Nucleus accumbens (tissue), 56 donors: Measurements from ENCODE around the gene BRD3.

ENCODE experiments used
- DNase-seq, 56 donors: peaks; one replicate each; lab custom pipeline; 2025; lab: John Stamatoyannopoulos, UW

The BRD3 gene

DNA sequence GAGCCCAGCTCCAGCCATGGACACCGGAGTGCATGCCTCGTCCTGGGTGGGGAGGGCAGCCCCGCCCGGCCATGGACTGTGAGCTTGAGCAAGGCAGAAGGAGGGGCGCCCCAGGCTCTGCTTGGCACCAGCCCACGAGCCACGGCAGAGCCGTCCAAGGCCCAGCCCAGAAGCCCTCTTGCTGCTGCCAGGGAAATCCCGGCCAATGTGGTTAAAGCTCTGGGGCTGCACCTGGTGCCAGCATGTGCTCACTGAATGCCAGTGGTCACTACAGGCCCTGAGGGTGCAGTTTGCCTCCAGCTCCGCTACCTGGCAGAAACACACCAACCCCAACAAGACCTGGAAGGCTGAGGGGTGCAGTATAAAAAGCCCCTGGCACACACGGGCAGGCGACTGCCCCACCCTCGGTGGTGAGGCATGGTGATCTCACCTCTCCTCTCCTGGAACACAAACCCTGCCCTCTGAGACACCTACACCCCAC is 11.8 kb downstream of the BRD3 start:
- DNase-seq = peak in 45 of 56 donors; percentile 10 to 82 (median 52)

DNA sequence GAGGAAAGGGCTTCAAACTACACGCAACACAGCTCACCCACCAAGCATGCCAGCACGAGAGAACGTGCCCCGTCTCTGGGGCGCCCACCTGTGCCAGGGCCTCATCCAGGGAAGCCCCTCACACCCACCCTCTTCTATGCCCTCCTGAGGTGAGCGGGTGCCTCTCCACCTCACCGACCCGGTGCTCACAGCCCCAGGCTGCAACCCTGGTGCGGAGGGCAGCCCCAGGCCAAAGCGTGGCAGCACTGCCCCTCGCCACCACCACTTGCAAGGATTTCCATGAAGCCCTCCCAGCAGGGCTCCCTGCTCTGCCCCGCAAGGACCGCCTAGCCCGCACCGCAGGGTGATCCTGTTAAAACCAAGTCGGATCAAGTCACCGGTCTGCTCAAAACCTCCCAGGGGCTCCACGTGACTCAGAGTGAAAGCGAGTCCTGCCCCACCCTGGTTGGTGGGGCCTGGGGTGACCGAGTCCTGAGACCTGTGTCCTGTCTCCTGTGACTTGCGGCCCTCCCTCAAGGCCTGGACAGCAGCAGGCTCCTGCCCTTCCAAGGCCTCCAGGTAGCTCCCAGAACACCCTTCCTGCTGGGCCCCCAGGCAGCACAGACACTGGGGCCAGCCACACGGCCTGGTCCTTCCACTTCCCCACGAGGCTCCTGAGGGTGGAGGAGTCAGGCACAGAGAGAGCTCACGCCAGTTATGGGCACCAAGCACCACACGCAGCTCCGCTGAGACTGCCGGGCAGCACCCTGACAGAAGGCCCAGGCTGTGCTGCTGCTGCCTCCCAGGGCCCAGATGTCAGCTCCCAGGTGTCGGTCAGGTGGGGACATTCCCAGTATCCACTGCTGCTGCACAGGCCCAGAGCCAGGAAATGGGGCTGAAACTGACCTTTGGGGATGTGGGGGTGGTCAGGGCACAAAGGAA is 12.7 kb downstream of the BRD3 start:
- no peak for DNase-seq

DNA sequence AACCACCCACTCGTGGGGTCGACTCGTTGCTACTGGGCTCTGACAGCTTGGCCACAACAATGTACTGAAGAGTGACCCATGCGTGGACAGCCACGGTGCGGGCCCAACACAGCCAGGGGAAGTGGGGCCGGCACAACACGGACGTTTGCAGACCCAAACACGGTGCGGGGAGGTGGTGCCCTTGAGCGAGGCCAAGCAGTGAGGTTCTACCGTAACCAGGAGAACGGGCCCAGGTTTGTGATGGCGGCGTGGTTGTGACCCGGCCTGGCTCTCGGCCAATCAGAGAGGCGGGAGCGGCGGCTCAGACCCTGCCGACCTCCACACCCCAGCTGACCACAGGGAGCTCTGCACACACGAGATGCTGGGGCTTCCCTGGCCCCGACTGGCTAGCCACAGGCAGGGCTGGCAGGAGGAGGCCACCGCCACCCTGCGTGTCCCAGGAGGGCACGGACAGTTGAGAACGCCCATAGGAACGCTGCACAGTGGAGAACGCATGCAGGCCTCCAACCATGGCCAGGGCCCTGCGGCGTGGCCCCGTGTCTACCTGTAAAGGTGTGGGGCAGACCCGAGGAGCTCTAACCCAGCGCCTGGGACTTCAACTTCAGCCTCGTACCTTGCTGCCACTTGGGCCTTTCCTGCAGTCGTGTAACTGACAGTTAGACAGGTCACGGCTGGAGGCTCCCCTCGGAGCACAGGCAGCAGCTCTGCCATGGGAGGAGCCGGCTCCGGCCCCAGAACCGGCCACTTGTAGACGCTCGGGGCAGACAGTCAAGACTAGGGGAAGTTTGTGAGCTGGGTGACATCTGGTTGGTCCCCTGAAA is 13.7 kb downstream of the BRD3 start:
- DNase-seq = no peak

DNA sequence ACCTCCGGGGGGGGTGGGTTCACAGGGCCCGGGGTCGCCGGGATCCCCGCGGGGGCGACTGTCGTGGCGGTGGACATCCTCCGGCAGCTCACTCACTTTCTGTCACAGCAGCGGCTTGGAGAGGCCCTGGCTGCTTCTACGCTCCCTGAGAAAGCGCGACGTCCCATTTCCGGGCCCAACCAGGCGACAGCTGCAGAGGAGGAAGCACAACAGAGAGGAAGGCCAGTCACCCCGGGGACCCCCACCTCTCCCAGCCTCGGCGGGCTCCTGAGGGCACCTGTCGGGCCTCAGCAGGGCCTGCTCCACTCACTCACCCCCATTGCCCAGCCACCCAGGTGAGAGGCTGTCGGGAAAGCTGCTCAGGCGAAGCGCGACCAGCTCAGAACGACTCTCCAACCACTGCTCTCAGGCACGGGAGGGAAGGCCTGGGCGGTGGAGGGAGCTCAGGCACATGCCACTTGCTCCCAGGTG is 14.4 kb downstream of the BRD3 start:
- no peak for DNase-seq

DNA sequence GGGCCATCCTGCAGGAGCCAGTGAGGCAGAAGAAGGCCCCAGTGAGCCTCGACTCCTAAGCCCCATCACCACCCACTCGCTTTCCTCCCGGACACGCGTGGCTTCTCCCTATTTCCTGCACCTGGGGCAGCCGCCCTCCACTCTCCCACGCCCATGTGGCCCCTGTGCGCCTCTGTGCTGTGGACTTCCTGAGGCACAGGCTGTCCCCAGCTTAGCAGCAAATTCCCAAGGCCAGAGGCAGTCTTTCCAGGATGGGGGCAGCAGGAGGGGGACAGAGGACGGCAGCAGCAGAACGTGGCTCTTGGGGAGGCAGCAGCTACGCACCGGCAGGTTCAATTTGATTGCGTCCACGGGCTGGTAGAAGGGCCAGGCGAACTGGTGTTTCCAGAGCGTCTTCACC is 14.9 kb downstream of the BRD3 start:
- DNase-seq = no peak

DNA sequence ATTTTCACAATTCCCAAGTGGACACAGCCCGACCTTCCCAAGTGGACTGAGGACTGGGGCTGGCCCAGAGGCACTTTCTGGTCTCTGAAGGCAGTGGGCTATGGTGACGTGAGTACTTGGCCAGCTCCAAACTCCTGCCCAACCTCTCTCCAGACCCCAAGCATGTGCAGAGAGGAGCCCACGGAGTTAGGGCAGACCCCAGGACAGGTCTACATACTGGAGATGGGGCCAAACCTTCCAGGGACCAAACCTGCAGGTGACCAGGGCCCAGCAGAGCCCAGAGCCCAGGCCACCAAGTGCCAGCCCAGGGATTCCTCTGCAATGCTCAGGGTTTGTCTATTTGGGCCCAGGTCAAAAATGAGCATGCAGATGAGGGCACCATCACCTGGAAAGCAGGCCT is 15.3 kb downstream of the BRD3 start:
- no peak for DNase-seq

DNA sequence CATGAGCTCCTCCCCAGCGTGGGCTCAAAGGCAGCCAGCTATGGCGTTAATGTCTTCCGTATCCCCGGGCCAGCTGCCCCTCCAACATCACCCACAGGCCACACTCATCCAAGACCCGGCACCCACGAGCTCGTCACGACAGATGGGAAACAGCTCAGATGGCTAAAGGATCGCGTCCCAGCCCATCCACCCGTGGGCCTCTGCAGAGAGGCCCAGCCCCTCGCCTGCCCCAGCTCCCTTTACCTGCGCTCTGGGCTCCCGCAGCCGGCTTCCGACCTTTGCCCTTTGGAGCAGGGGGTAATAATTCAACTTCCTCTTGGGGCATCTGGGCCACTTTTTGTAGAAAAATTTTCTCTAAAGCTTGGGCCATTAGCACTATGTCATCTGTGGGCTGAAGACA is 16.5 kb downstream of the BRD3 start:
- no peak for DNase-seq

DNA sequence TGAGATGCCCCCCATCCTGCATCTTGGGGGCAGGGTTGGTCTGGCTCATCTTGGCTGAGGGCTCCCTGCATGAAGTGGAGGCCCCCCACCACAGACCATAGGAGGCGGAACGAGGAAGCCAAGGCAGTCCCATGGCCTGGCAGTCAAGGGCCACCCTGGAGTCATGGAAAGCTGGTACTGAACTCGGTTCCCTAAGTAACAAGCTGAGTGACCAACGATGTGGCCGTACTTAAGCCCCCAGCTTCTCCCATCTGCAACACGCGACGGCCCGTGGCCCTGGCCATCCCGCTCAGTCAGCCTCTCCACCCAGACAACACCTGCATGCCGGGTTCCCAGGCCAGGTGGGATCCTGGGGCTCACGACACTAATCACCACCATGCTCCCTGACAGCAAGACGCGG is 17.1 kb downstream of the BRD3 start:
- DNase-seq = no peak

DNA sequence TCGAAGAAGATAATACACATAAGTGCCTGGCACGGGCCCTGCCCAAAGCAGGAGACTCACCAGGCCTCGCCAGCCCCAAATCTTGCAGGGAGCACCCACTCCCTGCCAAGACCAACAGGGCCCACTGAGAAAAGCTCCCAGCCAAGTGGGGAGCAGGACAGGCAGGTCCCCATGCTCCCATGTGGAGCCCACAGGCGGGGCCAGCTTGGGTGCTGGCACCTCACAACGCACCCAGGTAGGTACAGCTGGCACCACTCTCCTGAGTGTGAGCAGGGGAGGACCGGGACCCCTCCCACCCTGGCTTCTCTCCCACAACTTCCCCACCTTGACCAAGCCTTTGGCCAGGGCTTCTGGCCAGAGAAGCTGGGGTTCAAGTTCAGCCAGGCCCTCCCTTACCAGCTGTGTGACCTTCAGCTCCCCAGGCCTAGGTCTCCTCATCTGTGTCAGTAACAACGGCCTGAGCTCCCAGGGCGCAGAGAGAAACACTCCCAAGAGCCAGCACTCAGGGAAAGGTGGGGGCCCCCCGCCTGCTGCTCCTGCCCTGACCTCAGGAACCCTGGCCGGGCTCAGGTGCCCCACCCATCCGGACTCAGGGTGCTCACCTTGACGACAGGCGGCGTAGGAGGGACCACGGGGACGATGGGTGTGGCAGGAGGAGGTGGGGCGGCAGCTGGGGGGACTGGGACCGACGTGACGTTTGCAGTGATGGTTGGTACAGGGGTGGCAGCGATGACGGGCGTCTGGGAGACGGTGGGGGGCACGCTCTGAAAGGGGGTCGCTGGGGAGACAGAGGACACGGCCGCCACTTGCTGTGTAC is 17.8 kb downstream of the BRD3 start:
- DNase-seq = no peak

DNA sequence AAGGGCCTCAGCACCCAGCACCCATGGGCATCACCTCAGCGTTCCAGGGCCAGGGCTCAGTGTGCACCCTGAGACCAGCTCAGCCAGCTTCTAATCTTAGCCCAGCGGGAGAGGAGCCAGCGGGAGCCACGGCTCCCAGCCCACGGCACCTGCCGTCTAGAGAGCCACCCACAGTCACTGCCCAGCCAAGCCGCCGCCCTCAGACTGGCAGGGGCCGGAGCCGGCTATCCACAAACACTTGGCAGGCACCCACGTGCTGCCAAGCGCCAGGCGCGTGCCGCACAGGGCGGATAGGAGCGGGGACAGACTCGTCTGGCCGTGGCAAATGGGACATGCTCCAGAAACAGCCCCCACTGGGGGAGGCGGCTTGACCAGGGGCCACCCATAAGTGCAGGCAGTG is 18.6 kb downstream of the BRD3 start:
- peak in 5 of 56 donors; percentile 13 to 52 (median 20) for DNase-seq

DNA sequence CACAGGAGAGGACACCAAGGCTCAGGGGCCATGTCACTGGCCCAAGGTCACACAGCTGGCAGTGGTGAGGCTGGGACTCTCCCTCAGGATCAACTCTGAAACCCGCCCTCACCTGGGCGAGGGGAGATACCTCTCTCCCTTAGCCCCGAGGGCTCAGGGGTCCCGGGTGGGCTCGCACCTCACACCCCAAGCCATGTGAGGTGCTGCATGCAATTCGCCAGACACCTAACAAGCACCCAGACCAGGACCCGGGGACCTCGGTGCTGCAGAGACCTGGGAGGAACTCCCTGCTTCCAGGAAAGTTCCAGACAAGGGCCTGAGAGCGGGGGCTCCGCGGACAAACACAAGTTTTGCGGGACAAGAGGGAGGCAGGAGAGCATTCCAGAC is 19.3 kb downstream of the BRD3 start:
- no peak for DNase-seq

DNA sequence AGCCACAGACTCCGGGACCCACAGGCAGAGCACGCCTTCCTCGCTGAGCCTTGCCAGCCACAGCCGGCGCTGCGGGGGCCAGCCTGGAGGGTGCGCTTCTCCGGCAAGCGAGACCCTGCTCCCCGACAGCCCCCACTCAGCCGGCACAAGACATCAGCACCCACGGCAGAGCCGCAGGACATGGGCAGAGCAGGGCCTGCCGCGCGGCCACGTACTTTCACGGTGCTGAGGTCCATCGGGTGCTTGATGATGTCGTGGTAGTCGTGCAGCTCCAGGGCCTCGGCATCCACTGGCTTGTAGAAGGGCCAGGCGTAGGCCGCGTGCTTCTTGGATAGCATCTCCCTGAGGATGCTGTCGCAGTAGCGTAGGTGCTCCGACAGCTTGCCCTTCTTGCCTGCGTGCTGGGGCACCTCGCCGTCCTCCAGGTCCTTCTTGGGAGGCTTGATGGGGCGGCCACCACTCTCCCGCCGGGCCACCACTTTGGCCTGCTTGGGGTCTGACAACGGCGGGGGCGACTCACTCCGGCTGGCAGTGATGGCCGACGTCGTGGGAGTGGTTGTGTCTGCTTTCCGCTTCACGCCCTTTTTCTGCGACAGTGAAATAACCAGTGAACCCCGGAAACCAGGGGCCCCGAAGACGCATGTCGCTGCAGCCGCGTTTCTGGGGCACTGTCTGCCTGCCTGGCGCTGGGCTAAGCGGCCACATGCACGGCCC is 19.8 kb downstream of the BRD3 start:
- DNase-seq = no peak

DNA sequence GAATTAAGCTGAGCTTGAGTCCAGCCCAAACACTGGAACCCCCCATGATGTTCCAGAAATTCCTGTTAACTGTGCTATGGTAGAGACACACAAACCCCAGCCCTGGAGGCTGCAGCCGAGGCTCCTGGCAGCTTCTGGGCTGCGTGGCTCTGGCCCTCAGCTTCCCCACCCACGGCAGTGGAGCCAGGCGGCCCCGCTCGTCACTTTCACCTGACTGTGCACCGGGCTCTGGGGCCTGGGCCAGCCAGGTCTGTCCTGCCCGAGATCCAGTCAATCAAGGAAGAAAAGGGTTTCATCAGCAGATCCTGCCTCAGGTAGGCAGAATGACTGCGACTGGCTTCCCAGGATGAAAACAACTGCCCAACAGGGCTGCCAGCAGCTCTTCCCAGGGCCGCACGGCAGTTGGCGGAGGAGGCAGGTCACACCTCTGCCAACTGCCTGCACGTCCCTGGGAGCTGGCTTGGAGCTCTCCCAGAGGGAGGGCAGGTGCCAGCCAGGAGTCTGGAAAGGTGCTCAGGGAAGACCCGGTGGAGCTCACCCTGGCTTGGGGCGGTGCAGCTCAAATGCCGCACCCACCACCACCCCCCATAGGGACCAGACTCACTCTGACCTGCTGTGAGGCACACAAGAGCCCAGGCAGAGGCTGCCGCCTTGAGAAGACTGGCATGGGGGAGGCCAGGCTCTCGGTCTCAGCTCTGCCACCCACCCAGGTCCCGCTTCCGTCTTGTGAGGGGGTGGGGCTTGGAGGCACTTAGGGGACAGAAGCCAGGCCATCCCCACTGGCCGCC is 20.7 kb downstream of the BRD3 start:
- no peak for DNase-seq

DNA sequence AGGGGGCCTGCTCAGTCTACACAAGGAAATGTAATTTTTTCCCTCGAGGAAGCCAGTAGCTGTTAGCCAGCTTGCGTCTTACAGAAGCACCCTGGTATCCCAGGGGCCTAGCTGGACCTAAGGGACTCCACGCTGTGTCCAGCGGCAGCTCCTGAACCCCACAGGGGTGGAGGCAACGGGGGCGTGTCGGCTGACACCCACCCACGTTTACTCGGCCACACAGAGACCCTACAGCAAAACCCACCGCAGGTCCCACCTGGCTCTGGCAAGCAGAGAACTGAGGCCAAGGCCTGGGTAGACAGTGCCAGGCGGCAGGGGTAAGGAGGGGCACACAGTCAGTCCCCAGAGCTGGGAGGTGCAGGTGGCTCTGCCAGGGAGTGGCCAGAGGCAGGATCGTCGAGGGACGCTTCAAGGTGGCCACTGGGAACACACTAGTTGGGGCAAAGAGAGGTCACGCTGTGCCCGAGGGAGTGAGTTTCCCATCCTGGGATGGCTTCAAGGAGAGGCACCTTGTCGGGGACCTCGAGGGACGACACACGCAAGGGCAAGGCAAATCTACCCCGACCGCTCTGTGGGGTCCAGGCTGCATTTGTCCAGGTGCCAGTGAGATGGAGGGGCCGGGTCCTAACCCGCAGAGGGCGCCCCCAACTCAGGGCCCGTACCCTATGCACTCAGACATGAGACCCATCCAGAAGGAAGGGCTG is 21.8 kb downstream of the BRD3 start:
- DNase-seq = no peak

DNA sequence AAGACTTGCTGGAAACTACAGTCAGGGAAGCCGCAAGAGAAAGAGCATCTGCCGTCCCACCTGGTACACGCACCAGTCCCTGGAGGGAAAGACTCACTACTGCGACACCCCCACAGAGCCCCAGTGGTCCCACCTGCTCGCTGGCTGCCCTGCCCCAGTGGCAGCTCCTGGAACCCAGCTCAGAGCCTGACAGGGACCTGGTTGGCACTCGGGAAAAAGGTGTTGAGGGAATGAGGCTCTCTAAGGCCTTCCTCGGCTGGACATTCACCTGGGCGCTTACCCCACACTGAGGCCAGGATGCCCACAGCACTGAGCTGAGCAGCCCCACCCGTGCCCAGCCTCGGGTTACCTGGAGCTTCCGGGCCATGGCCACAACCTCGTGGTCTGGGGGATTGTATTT is 22.9 kb downstream of the BRD3 start:
- no peak for DNase-seq

DNA sequence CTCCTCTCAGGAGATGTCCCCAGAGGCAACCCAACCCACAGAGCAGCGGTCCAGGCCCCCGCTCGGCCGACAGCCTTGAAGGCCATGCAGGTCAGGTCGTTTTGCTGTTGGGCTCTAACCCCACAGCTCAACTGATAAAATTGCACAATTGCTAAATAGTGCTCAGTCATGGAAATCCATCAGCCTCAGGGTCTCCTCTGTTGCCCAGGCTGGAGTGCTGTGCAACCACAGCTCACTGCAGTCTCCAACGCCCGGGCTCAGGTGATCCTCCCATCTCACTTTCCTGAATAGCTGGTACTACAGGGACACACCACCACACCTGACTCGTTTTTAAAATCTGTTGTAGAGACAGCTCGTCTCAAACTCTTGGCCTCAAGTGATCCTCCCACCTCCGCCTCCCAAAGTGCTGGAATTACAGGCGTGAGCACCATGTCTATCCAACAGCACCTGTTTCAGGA is 24.3 kb downstream of the BRD3 start:
- peak in 2 of 56 donors; percentile 8 to 10 for DNase-seq

DNA sequence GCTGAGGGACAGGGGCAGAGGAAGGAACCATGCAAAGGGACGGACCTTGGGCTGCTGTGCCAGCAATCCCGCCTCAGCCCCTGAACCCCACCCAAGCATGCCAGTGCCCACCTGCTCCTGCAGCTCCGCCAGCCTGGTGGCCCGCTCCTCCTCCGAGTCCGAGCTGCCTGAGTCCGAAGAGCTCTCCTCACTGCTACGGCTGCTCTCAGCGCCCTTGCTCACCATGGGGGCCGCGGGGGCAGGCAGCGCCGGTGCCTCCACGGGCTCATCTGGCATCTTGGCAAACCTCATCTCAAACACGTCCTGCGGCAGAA is 26.2 kb downstream of the BRD3 start:
- no peak for DNase-seq
